Uterus (tissue), 2 donors: Measurements from ENCODE around the gene HAVCR2.

Experiments
- POLR2A ChIP-seq, 2 donors: fragments of 450-650 bp; IDR thresholded peaks; one replicate each; pipeline ENCODE4 v1.6.1; 2016; ENCODE audit warnings: antibody characterized with exemption in 2 of 2, mild to moderate bottlenecking in 1 of 2, moderate library complexity in 1 of 2
- TF ChIP-seq, protein P1 (sequence below), 4 experiments: fragments of 200-600 bp in 2 of 4; fragments of 450-650 bp in 2 of 4; sonication (generic) in 2 of 4; IDR thresholded peaks; one replicate each; pipeline ENCODE4 v1.5.1; 2016 to 2019; ENCODE audit warnings: antibody characterized with exemption in 4 of 4, mild to moderate bottlenecking in 2 of 4, moderate library complexity in 1 of 4

- TF ChIP-seq POLR2A (IDR thresholded peaks at IDR 0.05) = no peak
- TF ChIP-seq, protein P1, sequence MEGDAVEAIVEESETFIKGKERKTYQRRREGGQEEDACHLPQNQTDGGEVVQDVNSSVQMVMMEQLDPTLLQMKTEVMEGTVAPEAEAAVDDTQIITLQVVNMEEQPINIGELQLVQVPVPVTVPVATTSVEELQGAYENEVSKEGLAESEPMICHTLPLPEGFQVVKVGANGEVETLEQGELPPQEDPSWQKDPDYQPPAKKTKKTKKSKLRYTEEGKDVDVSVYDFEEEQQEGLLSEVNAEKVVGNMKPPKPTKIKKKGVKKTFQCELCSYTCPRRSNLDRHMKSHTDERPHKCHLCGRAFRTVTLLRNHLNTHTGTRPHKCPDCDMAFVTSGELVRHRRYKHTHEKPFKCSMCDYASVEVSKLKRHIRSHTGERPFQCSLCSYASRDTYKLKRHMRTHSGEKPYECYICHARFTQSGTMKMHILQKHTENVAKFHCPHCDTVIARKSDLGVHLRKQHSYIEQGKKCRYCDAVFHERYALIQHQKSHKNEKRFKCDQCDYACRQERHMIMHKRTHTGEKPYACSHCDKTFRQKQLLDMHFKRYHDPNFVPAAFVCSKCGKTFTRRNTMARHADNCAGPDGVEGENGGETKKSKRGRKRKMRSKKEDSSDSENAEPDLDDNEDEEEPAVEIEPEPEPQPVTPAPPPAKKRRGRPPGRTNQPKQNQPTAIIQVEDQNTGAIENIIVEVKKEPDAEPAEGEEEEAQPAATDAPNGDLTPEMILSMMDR (IDR thresholded peaks at IDR 0.05) = no peak
Measured at GRCh38 chr5:157088342-157088990, 20.4 kb downstream of the HAVCR2 start.
